HG02759 (cell line): Measurements from ENCODE around the gene HYDIN.
"Not testable (repeated sequence)": the region's sequence is repeated elsewhere in the genome, so short reads cannot be mapped to it uniquely, and the experiment has no call there.

Experiments
- ATAC-seq: cut with Tn5 transposase; IDR thresholded peaks from one replicate; pipeline ENCODE4 v1.9.1; 2021; ENCODE audit warnings: mild to moderate bottlenecking, moderate library complexity; ENCODE audit not compliant: unreplicated experiment

The HYDIN gene

GRCh38 chr16:70882311-70882710 lies 348.2 kb downstream of the HYDIN start:
- ATAC-seq: not testable (repeated sequence)

GRCh38 chr16:70877895-70878294 lies 352.6 kb downstream of the HYDIN start:
- not testable (repeated sequence) for ATAC-seq

- ATAC-seq: not testable (repeated sequence)
Observed at GRCh38 chr16:70876442-70876841, 354.1 kb downstream of the HYDIN start.

GRCh38 chr16:70864698-70865097 lies 365.8 kb downstream of the HYDIN start:
- ATAC-seq: not testable (repeated sequence)

- ATAC-seq: not testable (repeated sequence)
Observed at GRCh38 chr16:70861996-70862395, 368.5 kb downstream of the HYDIN start.

GRCh38 chr16:70851299-70851698 lies 379.2 kb downstream of the HYDIN start:
- not testable (repeated sequence) for ATAC-seq

GRCh38 chr16:70823498-70824118 lies 406.9 kb downstream of the HYDIN start:
- not testable (repeated sequence) for ATAC-seq

GRCh38 chr16:70822734-70823133 lies 407.8 kb downstream of the HYDIN start:
- ATAC-seq: not testable (repeated sequence)

- not testable (repeated sequence) for ATAC-seq
Observed at GRCh38 chr16:70818088-70818487, 412.4 kb downstream of the HYDIN start.

GRCh38 chr16:70809392-70810060 lies 421.0 kb downstream of the HYDIN start:
- peak; percentile 69 for ATAC-seq

GRCh38 chr16:70808371-70808770 lies 422.2 kb downstream of the HYDIN start:
- no peak for ATAC-seq

GRCh38 chr16:70805787-70806186 lies 424.7 kb downstream of the HYDIN start:
- no peak for ATAC-seq

GRCh38 chr16:70805380-70805779 lies 425.1 kb downstream of the HYDIN start:
- ATAC-seq: no peak

- ATAC-seq: no peak
Observed at GRCh38 chr16:70804734-70805169, 425.8 kb downstream of the HYDIN start.

- ATAC-seq: no peak
Observed at GRCh38 chr16:70804153-70804733, 426.3 kb downstream of the HYDIN start.

- no peak for ATAC-seq
Observed at GRCh38 chr16:70803319-70803718, 427.2 kb downstream of the HYDIN start.

GRCh38 chr16:70801611-70802010 lies 428.9 kb downstream of the HYDIN start:
- no peak for ATAC-seq

- peak; percentile 94 for ATAC-seq
Observed at GRCh38 chr16:70800781-70801480, 429.6 kb downstream of the HYDIN start, which contains the start of gene VAC14. Gene VAC14 (minus strand): TSS chr16:70801158. CDS start chr16:70800900, 258 bp downstream.

- ATAC-seq: peak; percentile 3
Observed at GRCh38 chr16:70800311-70800710, 430.2 kb downstream of the HYDIN start.

GRCh38 chr16:70796301-70796700 lies 434.2 kb downstream of the HYDIN start:
- no peak for ATAC-seq

- ATAC-seq: no peak
Observed at GRCh38 chr16:70795296-70795912, 435.1 kb downstream of the HYDIN start.
